Natural killer cell (primary cell): ENCODE results near the gene UBE2Q1. TPM values are rescaled to one million over a fixed set of nuclear protein-coding genes. Genes with fewer than 3 reads are reported as not detected.

Experiments
- ATAC-seq, 3 donors: fragments of 150-1000 bp in 2 of 3; fragments of 200-7000 bp in 1 of 3; cut with Tn5 transposase; 1 replicate in 1 of 3; 2 replicates in 2 of 3; pipeline ENCODE4 v1.10.0; 2021; ENCODE audit warnings: mild to moderate bottlenecking in 2 of 3, moderate library complexity in 2 of 3
- DNase-seq, 2 donors: peaks; one replicate each; pipeline versions ENCODE4 v3.0.0 to v3.0.0-alpha.2; 2013 to 2021; ENCODE audit warnings: mixed read lengths in 1 of 2
- H3K27ac ChIP-seq: one replicate; pipeline ENCODE4 v1.5.1; 2013; ENCODE audit warnings: mild to moderate bottlenecking, low read length
- H3K27me3 ChIP-seq: one replicate; pipeline ENCODE4 v1.6.1; 2013; ENCODE audit warnings: low read length; ENCODE audit not compliant: control insufficient read depth, insufficient read depth
- H3K36me3 ChIP-seq: one replicate; pipeline ENCODE4 v1.6.1; 2013; ENCODE audit warnings: low read length; ENCODE audit not compliant: control insufficient read depth, insufficient read depth
- H3K4me1 ChIP-seq: one replicate; pipeline ENCODE4 v1.6.1; 2013; ENCODE audit warnings: low read length; ENCODE audit not compliant: control insufficient read depth, insufficient read depth
- H3K4me3 ChIP-seq: one replicate; pipeline ENCODE4 v1.5.1; 2013; ENCODE audit warnings: low read length
- H3K9me3 ChIP-seq: one replicate; pipeline ENCODE4 v1.6.1; 2013; ENCODE audit warnings: low read length; ENCODE audit not compliant: control insufficient read depth, insufficient read depth
- H3K27ac Mint-ChIP-seq, 2 donors: one replicate each; pipeline ENCODE4 v1.8.0; 2022; ENCODE audit warnings: mild to moderate bottlenecking in 2 of 2, mixed read lengths in 2 of 2, moderate library complexity in 1 of 2
- H3K27me3 Mint-ChIP-seq, 2 donors: one replicate each; pipeline ENCODE4 v1.8.0; 2022; ENCODE audit warnings: low read depth in 2 of 2, mixed read lengths in 2 of 2
- H3K36me3 Mint-ChIP-seq: one replicate; pipeline ENCODE4 v1.8.0; 2022; ENCODE audit warnings: mixed read lengths
- H3K4me1 Mint-ChIP-seq, 2 donors: one replicate each; pipeline ENCODE4 v1.8.0; 2022; ENCODE audit warnings: mixed read lengths in 2 of 2
- H3K4me3 Mint-ChIP-seq: one replicate; pipeline ENCODE4 v1.8.0; 2022; ENCODE audit warnings: mild to moderate bottlenecking, moderate library complexity, mixed read lengths
- H3K9me3 Mint-ChIP-seq, 2 donors: one replicate each; pipeline ENCODE4 v1.8.0; 2022; ENCODE audit warnings: mixed read lengths in 2 of 2
- WGBS: methylation state at CpG from one replicate; pipeline ENCODE4 v1.1.7; 2013; ENCODE audit warnings: missing lambda C conversion rate; ENCODE audit not compliant: insufficient coverage; 5-methylcytosine and 5-hydroxymethylcytosine counted together
- intact Hi-C: fragments of 100-400 bp; cut with micrococcal nuclease; formaldehyde crosslinking; loops from one replicate; pipeline ENCODE4 v1.14.2; 2022
- total RNA-seq, 4 donors: library from RNA; stranded (reverse); fragments of 120-200 nt in 1 of 4; gene quantifications; one replicate each; pipeline versions ENCODE4 v1.2.3 to v1.2.4, GENCODE V29; 2013 to 2022
- TF ChIP-seq, protein P1 (sequence below): fragments of 200-600 bp; IDR thresholded peaks from one replicate; pipeline ENCODE4 v1.8.0; 2022; ENCODE audit warnings: antibody characterized with exemption

Gene UBE2Q1
- total RNA-seq, 3 donors from 2014 or later (not counting 1 experiment from before 2014, with no cell fraction given) = 100 to 137 (median 112) TPM

DNA sequence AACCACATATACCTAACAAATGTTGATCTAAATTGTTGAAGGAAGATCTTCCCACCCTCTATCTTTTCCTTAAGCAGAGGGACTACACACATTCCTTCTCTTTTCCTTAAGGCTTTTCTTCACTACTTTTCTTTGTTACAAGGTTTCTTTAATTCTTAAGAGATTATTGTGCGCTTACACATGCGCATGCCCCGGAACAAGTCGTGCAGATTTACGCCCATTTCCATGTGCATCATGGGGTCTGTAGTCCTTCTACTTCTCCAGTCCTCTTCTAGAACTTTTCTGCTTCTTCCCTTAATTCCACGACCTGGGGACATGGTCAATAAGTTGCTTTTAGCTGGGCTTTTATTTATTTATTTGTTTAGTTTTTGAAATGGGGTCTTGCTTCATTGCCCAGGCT is 7.4 kb upstream of the UBE2Q1 start:
- TF ChIP-seq, protein P1, sequence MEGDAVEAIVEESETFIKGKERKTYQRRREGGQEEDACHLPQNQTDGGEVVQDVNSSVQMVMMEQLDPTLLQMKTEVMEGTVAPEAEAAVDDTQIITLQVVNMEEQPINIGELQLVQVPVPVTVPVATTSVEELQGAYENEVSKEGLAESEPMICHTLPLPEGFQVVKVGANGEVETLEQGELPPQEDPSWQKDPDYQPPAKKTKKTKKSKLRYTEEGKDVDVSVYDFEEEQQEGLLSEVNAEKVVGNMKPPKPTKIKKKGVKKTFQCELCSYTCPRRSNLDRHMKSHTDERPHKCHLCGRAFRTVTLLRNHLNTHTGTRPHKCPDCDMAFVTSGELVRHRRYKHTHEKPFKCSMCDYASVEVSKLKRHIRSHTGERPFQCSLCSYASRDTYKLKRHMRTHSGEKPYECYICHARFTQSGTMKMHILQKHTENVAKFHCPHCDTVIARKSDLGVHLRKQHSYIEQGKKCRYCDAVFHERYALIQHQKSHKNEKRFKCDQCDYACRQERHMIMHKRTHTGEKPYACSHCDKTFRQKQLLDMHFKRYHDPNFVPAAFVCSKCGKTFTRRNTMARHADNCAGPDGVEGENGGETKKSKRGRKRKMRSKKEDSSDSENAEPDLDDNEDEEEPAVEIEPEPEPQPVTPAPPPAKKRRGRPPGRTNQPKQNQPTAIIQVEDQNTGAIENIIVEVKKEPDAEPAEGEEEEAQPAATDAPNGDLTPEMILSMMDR = no peak
- no peak for ATAC-seq
- H3K27me3 Mint-ChIP-seq = peaks cover 29 to 31% of the 10 kb centered on the region in 2 donors
- H3K36me3 ChIP-seq = no peaks in the 10 kb centered on the region
- peaks cover 10% of the 10 kb centered on the region in 2 donors for H3K4me1 Mint-ChIP-seq
- intact Hi-C loops = no loop called here
- H3K27me3 ChIP-seq = peaks cover 21% of the 10 kb centered on the region
- 90% methylated on average over 5 of the region's 6 CpGs for WGBS
- H3K36me3 Mint-ChIP-seq = no peaks in the 10 kb centered on the region
- H3K4me3 ChIP-seq = no peak overlapping the region
- no peak overlapping the region for H3K4me3 Mint-ChIP-seq
- H3K9me3 ChIP-seq = no peaks in the 10 kb centered on the region
- H3K4me1 ChIP-seq = peaks cover 7% of the 10 kb centered on the region
- no peak overlapping the region for H3K27ac Mint-ChIP-seq
- no peak for DNase-seq
- H3K9me3 Mint-ChIP-seq = no peaks in the 10 kb centered on the region
- no peak overlapping the region for H3K27ac ChIP-seq

DNA sequence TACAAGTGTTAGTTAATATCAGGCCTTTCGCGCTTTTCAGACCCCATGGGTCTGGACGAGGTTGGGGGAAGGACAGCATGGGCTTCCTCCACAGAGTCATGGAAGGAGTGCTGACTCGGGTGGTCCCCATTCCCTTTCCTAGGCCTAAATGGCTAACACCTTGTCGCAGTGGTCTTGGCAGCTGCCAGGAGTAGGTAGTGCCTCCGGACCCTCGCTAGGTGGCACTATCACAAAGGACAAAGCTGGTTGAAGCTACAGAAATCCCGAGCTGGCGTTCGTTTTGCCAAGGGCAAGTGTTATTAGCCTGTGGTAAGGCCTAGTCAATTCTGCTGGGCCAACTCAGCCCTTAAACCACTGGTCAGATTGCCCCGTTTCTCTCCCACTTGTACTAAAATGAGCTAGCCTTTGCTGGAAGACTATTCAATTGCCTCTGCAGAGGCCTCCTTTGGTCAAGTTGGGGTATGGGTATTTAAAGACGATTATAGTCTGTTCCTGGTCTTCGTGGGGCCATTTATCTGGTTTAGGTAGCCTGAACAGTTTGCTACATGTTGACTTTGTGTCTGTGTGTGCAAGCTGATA is 1.1 kb upstream of the UBE2Q1 start:
- Mint-ChIP-seq H3K9me3 (no peaks in the 10 kb centered on the region), H3K27me3 (no peaks in the 10 kb centered on the region), H3K36me3 (no peaks in the 10 kb centered on the region), H3K4me3 (peak overlapping the region; percentile 92), H3K4me1 (peaks cover 38 to 42% of the 10 kb centered on the region in 2 donors), H3K27ac (peak overlapping the region; percentile 83 to 97)
- DNase-seq (peak; percentile 74 to 91), ATAC-seq (peak; percentile 30 to 59 (median 31))
- TF ChIP-seq, protein P1 = peak; percentile 96
- 13% methylated on average over 13 of the region's 13 CpGs for WGBS
- H3K4me3 ChIP-seq = peak overlapping the region; percentile 67
- peak overlapping the region; percentile 84 for H3K27ac ChIP-seq
- H3K36me3 ChIP-seq = peaks cover 17% of the 10 kb centered on the region
- H3K9me3 ChIP-seq = no peaks in the 10 kb centered on the region
- H3K27me3 ChIP-seq = no peaks in the 10 kb centered on the region
- intact Hi-C loops = loop anchor here (1.0 to 5.0 kb wide), 11 partner anchors 49 to 1003 kb away; partner anchors contain the start of genes ADAR, ASH1L, CKS1B and PMVK
- H3K4me1 ChIP-seq = peaks cover 28% of the 10 kb centered on the region

- TF ChIP-seq, protein P1 = no peak
- DNase-seq = peak; percentile 99 to 100
- Mint-ChIP-seq H3K27ac (peak overlapping the region; percentile 83 to 97), H3K4me1 (peaks cover 38 to 47% of the 10 kb centered on the region in 2 donors), H3K9me3 (no peaks in the 10 kb centered on the region), H3K36me3 (peaks cover 3% of the 10 kb centered on the region), H3K27me3 (no peaks in the 10 kb centered on the region), H3K4me3 (peak overlapping the region; percentile 92)
- peaks cover 28% of the 10 kb centered on the region for H3K4me1 ChIP-seq
- intact Hi-C loops = loop anchor here (1.0 to 5.0 kb wide), 11 partner anchors 49 to 1003 kb away; partner anchors contain the start of genes ADAR, ASH1L, CKS1B and PMVK
- ATAC-seq = peak; percentile 86 to 94 (median 90)
- WGBS = under 1% methylated on average over 56 of the region's 57 CpGs
- peaks cover 24% of the 10 kb centered on the region for H3K36me3 ChIP-seq
- H3K4me3 ChIP-seq = peak overlapping the region; percentile 67
- H3K27me3 ChIP-seq = no peaks in the 10 kb centered on the region
- peak overlapping the region; percentile 84 for H3K27ac ChIP-seq
- H3K9me3 ChIP-seq = no peaks in the 10 kb centered on the region
Measured at GRCh38 chr1:154558720-154559465, 431 bp upstream of the UBE2Q1 start.
